Measurements from ENCODE around the gene RAD51B.
A peak's percentile ranks its signal among the peaks of the same experiment; 100 is the strongest.

GRCh38 chr14:67883717-67884116 is 64.1 kb downstream of the RAD51B start:
- TF ChIP-seq CTCF (IDR thresholded peaks at IDR 0.05) (peak in 1 of 2 donors; percentile 22), POLR2AphosphoS5 (IDR thresholded peaks at IDR 0.05) (no peak), POLR2A (IDR thresholded peaks at IDR 0.05) (no peak)
